Gastrocnemius medialis (tissue), 4 donors: ENCODE results near the gene SOD3. TPM values are rescaled to one million over a fixed set of nuclear protein-coding genes. Genes with fewer than 3 reads are reported as not detected.

Experiments used
- ATAC-seq, 2 donors: fragments of 150-250 bp; one replicate each; pipeline ENCODE4 v1.9.1; 2016
- DNase-seq, 2 donors: peaks; one replicate each; pipeline ENCODE4 v3.0.0-alpha.2; 2019
- H3K27ac ChIP-seq, 4 donors: fragments of 200-600 bp; sonication (generic); 1 replicate in 1 of 4; 2 replicates in 3 of 4; pipeline ENCODE4 v1.5.1; 2016 to 2018; ENCODE audit warnings: mild to moderate bottlenecking in 2 of 4, moderate library complexity in 1 of 4
- H3K27me3 ChIP-seq, 3 donors: fragments of 200-600 bp; sonication (generic) in 2 of 3; 1 replicate in 1 of 3; 2 replicates in 2 of 3; pipeline versions ENCODE4 v1.5.1 to v1.6.0; 2016 to 2019; ENCODE audit warnings: mild to moderate bottlenecking in 1 of 3, moderate library complexity in 1 of 3
- H3K36me3 ChIP-seq, 2 donors: fragments of 200-600 bp; sonication (generic) in 1 of 2; one replicate each; pipeline ENCODE4 v1.5.1; 2017 to 2018
- H3K4me1 ChIP-seq, 2 donors: fragments of 200-600 bp; sonication (generic) in 1 of 2; one replicate each; pipeline ENCODE4 v1.5.1; 2016 to 2017; ENCODE audit warnings: mild to moderate bottlenecking in 2 of 2
- H3K4me3 ChIP-seq, 4 donors: fragments of 200-600 bp; sonication (generic) in 3 of 4; 1 replicate in 1 of 4; 2 replicates in 3 of 4; pipeline ENCODE4 v1.5.1; 2016 to 2019; ENCODE audit warnings: mild to moderate bottlenecking in 2 of 4
- H3K9me3 ChIP-seq, 3 donors: fragments of 200-600 bp; sonication (generic) in 2 of 3; 1 replicate in 1 of 3; 2 replicates in 2 of 3; pipeline ENCODE4 v1.5.1; 2016 to 2019
- POLR2A ChIP-seq, 2 donors: fragments of 450-650 bp; IDR thresholded peaks; one replicate each; pipeline ENCODE4 v1.6.1; 2017; ENCODE audit warnings: antibody characterized with exemption in 2 of 2, mild to moderate bottlenecking in 2 of 2, moderate library complexity in 2 of 2
- in situ Hi-C, 4 donors: fragments of 200-750 bp; cut with MboI; loops; one replicate each; pipeline versions ENCODE4 v1.15.0 to v1.8.0; 2017; ENCODE audit warnings: low sequenced_read_pairs in 4 of 4
- intact Hi-C: fragments of 100-400 bp; cut with DNase I; formaldehyde crosslinking; loops from one replicate; pipeline ENCODE4 v1.15.1; 2023; ENCODE audit warnings: low total_unique reads
- total RNA-seq, 4 donors: library from RNA; depleted of rRNA; stranded (reverse); fragments of >200 nt; gene quantifications; one replicate each; pipeline versions ENCODE4 v1.1.0 to v1.2.3, GENCODE V29; 2016
- TF ChIP-seq, protein P1 (sequence below), 5 experiments: fragments of 450-650 bp in 3 of 5; fragments of 200-600 bp in 2 of 5; sonication (generic) in 2 of 5; IDR thresholded peaks in 4 of 5; conservative IDR thresholded peaks in 1 of 5; 1 replicate in 4 of 5; 2 replicates in 1 of 5; pipeline ENCODE4 v1.5.1; 2016 to 2019; ENCODE audit warnings: antibody characterized with exemption in 5 of 5, mild to moderate bottlenecking in 3 of 5, moderate library complexity in 3 of 5

Gene SOD3
- total RNA-seq, 4 donors from 2014 or later: 2.5 to 13.0 (median 5.9) TPM

DNA sequence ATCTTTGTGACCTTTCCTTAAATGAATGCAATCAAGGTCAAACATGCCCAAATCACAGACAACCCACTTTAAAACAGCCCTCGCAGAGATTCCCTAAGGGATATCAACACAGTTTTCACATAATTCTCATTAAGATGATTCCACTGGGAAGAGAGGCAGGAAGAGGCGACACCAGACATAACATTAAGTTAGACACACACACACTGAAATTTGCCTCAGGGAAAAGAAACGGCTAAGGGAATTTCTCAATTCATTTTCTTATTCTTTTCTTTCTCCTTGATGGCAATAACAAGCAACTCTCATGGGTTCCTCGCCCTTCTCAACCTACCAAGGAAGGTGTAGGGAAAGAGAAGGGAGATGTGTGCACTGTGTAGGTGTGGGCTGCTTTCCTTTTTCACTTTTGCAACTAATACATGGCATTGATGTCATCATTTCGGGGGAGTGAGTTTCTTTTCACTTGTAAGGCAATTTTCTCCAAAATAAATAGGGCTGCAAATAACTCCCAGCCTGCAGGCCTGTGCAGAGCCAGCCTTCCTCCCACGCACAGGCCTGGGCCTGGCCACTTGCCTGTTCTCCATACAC is 41.4 kb downstream of the SOD3 start:
- no peak for TF ChIP-seq POLR2A (IDR thresholded peaks at IDR 0.05)
- TF ChIP-seq, protein P1, sequence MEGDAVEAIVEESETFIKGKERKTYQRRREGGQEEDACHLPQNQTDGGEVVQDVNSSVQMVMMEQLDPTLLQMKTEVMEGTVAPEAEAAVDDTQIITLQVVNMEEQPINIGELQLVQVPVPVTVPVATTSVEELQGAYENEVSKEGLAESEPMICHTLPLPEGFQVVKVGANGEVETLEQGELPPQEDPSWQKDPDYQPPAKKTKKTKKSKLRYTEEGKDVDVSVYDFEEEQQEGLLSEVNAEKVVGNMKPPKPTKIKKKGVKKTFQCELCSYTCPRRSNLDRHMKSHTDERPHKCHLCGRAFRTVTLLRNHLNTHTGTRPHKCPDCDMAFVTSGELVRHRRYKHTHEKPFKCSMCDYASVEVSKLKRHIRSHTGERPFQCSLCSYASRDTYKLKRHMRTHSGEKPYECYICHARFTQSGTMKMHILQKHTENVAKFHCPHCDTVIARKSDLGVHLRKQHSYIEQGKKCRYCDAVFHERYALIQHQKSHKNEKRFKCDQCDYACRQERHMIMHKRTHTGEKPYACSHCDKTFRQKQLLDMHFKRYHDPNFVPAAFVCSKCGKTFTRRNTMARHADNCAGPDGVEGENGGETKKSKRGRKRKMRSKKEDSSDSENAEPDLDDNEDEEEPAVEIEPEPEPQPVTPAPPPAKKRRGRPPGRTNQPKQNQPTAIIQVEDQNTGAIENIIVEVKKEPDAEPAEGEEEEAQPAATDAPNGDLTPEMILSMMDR (IDR thresholded peaks at IDR 0.05 in 4 of 5, conservative IDR thresholded peaks at IDR 0.05 in 1 of 5): no peak
- H3K36me3 ChIP-seq: peaks cover 0 to 15% of the 10 kb centered on the region in 2 donors
- no peaks in the 10 kb centered on the region for H3K9me3 ChIP-seq
- no peaks in the 10 kb centered on the region for H3K4me1 ChIP-seq
- in situ Hi-C loops: no loop called here
- no peak overlapping the region for H3K27ac ChIP-seq
- no peak overlapping the region for H3K4me3 ChIP-seq
- intact Hi-C loops: no loop called here
- ATAC-seq: no peak
- no peaks in the 10 kb centered on the region for H3K27me3 ChIP-seq
- no peak for DNase-seq

DNA sequence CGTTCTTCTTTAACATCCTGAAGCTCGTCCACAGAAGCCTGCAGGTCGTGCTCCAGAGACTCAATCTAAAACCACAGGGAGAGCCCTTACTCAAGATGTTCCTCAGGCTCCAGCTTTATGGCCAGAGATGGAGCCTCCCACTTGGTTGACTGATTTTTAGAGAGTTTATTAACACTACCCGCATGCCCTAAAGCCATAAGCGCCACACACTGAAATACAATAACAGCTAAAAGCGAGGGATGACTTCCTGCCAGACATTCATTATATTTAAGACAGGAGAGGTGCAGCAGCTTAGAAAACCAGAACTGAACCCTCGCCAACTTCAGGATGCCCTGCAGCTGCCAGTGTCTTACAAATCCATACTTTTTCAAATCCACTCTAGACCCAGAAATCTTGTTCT is 42.0 kb downstream of the SOD3 start:
- DNase-seq: no peak
- no peak overlapping the region for H3K4me3 ChIP-seq
- no peak for ATAC-seq
- in situ Hi-C loops (no loop called here), intact Hi-C loops (no loop called here)
- TF ChIP-seq, protein P1 (IDR thresholded peaks at IDR 0.05 in 4 of 5, conservative IDR thresholded peaks at IDR 0.05 in 1 of 5): no peak
- no peak for TF ChIP-seq POLR2A (IDR thresholded peaks at IDR 0.05)
- H3K36me3 ChIP-seq: peaks cover 0 to 15% of the 10 kb centered on the region in 2 donors
- H3K27me3 ChIP-seq: no peaks in the 10 kb centered on the region
- no peaks in the 10 kb centered on the region for H3K4me1 ChIP-seq
- no peak overlapping the region for H3K27ac ChIP-seq
- H3K9me3 ChIP-seq: no peaks in the 10 kb centered on the region

DNA sequence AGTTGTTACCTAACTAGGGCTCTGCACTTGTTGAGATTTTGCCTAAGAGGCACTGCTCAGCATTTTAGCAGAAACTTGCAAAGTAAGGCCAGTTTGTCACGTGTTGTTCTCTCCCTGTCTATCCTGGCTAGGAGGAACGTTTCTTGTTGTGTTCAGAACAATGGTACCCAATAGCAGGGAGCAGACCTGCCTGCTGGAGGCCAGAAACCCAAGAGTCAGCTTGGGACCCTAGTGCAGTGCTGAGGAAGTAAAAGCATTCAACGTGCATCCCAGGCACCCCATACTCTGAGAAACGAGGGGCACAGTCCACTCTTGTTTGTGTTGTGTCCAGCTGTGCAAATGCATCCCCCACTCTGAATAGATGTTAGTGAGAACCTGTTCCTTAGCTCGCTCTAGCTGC is 42.4 kb downstream of the SOD3 start:
- Histone ChIP-seq H3K36me3 (peaks cover 0 to 15% of the 10 kb centered on the region in 2 donors), H3K27ac (no peak overlapping the region)
- in situ Hi-C loops: no loop called here

DNA sequence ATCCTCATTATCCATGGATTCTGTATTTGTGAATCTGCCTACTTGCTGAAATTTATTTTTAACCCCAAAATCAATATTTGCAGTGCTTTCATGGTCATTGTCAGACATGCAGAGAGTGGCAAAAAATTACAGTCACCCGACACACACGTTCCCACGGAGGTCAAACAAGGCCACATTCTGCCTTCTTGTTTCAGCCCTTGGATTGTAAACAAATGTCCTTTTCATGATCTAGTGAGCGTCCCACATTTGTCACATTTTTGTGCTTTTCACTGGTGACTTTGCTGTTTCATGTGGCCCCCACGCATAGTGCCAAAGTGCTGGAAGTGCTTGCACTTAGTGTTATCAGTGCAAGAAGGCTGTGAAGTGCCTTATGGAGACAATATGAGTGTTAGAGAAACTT is 45.0 kb downstream of the SOD3 start:
- TF ChIP-seq POLR2A (IDR thresholded peaks at IDR 0.05): no peak
- TF ChIP-seq, protein P1 (IDR thresholded peaks at IDR 0.05 in 4 of 5, conservative IDR thresholded peaks at IDR 0.05 in 1 of 5): no peak
- no peak overlapping the region for H3K4me3 ChIP-seq
- ATAC-seq (no peak), DNase-seq (no peak)
- in situ Hi-C loops: no loop called here
- no peaks in the 10 kb centered on the region for H3K9me3 ChIP-seq
- no peak overlapping the region for H3K27ac ChIP-seq
- H3K4me1 ChIP-seq: no peaks in the 10 kb centered on the region
- H3K36me3 ChIP-seq: peaks cover 0 to 7% of the 10 kb centered on the region in 2 donors
- intact Hi-C loops: no loop called here
- no peaks in the 10 kb centered on the region for H3K27me3 ChIP-seq

More for the DNA sequence above, 42.4 kb downstream of the SOD3 start:
- TF ChIP-seq, protein P1 (IDR thresholded peaks at IDR 0.05 in 4 of 5, conservative IDR thresholded peaks at IDR 0.05 in 1 of 5): no peak
- no peak for TF ChIP-seq POLR2A (IDR thresholded peaks at IDR 0.05)
- H3K9me3 ChIP-seq: no peaks in the 10 kb centered on the region
- H3K4me3 ChIP-seq: no peak overlapping the region
- DNase-seq (no peak), ATAC-seq (no peak)
- no peaks in the 10 kb centered on the region for H3K4me1 ChIP-seq
- intact Hi-C loops: no loop called here
- H3K27me3 ChIP-seq: no peaks in the 10 kb centered on the region
